Neural cell (in vitro differentiated cells): ENCODE data around the gene RBFA. TPM values are rescaled to one million over a fixed set of nuclear protein-coding genes. Genes with fewer than 3 reads are reported as not detected.
"Not testable (repeated sequence)": the region's sequence is repeated elsewhere in the genome, so short reads cannot be mapped to it uniquely, and the experiment has no call there.

Experiments
- H2AFZ ChIP-seq: fragments of 200-600, 300-800 bp; sonication (generic), shearing (Covaris generic); 2 replicates; pipeline ENCODE4 v1.6.0; 2014; ENCODE audit warnings: low read depth, mild to moderate bottlenecking, antibody characterized with exemption, low read length, moderate library complexity
- H3F3A ChIP-seq: fragments of 200-600 bp; shearing (Covaris generic); 2 replicates; pipeline ENCODE4 v1.6.1; 2016; ENCODE audit warnings: mild to moderate bottlenecking, moderate library complexity, mixed read lengths, antibody characterized with exemption, low read length; ENCODE audit not compliant: insufficient read depth, poor library complexity, severe bottlenecking
- H3K27ac ChIP-seq: fragments of 200-600, 300-800 bp; sonication (generic), shearing (Covaris generic); 2 replicates; pipeline ENCODE4 v1.5.1; 2014; ENCODE audit warnings: mild to moderate bottlenecking, low read length, moderate library complexity
- H3K27me3 ChIP-seq: fragments of 300-800, 200-600 bp; sonication (generic), shearing (Covaris generic); 2 replicates; pipeline ENCODE4 v1.6.0; 2014; ENCODE audit warnings: mild to moderate bottlenecking, low read depth, low read length, moderate library complexity; ENCODE audit not compliant: insufficient read depth
- H3K36me3 ChIP-seq: fragments of 300-800, 200-600 bp; sonication (generic), shearing (Covaris generic); 2 replicates; pipeline ENCODE4 v1.5.1; 2014; ENCODE audit warnings: mild to moderate bottlenecking, antibody characterized with exemption, low read length, moderate library complexity; ENCODE audit not compliant: insufficient read depth
- H3K4me2 ChIP-seq: fragments of 300-800, 200-600 bp; sonication (generic), shearing (Covaris generic); 2 replicates; pipeline ENCODE4 v1.6.0; 2014; ENCODE audit warnings: mild to moderate bottlenecking, low read length
- H3K4me3 ChIP-seq: fragments of 300-800, 200-600 bp; sonication (generic), shearing (Covaris generic); 2 replicates; pipeline ENCODE4 v1.5.1; 2014; ENCODE audit warnings: mild to moderate bottlenecking, low read length, moderate library complexity
- H3K79me2 ChIP-seq: fragments of 200-600 bp; shearing (Covaris generic); replicated peaks from 2 replicates; pipeline ENCODE4 v1.6.0; 2014; ENCODE audit warnings: mild to moderate bottlenecking, low read length, moderate library complexity; ENCODE audit not compliant: insufficient read depth
- H3K9ac ChIP-seq: fragments of 300-800, 200-600 bp; sonication (generic), shearing (Covaris generic); 2 replicates; pipeline ENCODE4 v1.6.1; 2016; ENCODE audit warnings: mild to moderate bottlenecking, low read length, mixed read lengths
- H3K9me2 ChIP-seq: fragments of 200-600 bp; shearing (Covaris generic); 2 replicates; pipeline ENCODE4 v1.6.1; 2016; ENCODE audit warnings: mild to moderate bottlenecking, low read length, mixed read lengths; ENCODE audit not compliant: insufficient read depth
- H3K9me3 ChIP-seq: fragments of 200-600, 300-800 bp; sonication (generic), shearing (Covaris generic); 2 replicates; pipeline ENCODE4 v1.6.1; 2016; ENCODE audit warnings: mild to moderate bottlenecking, mixed run types, low read length, moderate library complexity, mixed read lengths
- H4K20me1 ChIP-seq: fragments of 200-600 bp; shearing (Covaris generic); 2 replicates; pipeline ENCODE4 v1.6.1; 2016; ENCODE audit warnings: mild to moderate bottlenecking, mixed run types; ENCODE audit not compliant: insufficient read depth
- EP300 ChIP-seq: fragments of 450-650 bp; conservative IDR thresholded peaks from 2 replicates; pipeline ENCODE4 v1.6.1; 2014; ENCODE audit warnings: antibody characterized with exemption, mild to moderate bottlenecking, moderate library complexity; ENCODE audit not compliant: poor library complexity, severe bottlenecking
- EZH2 ChIP-seq: fragments of 200-600, 300-800 bp; shearing (Covaris generic), sonication (generic); IDR thresholded peaks from 2 replicates; pipeline ENCODE4 v1.6.1; 2014; ENCODE audit warnings: antibody characterized with exemption, low read length, borderline replicate concordance, mild to moderate bottlenecking; ENCODE audit not compliant: insufficient read depth, poor library complexity, severe bottlenecking
- MXI1 ChIP-seq: fragments of 450-650 bp; conservative IDR thresholded peaks from 2 replicates; pipeline ENCODE4 v1.6.1; 2014; ENCODE audit warnings: antibody characterized with exemption, mild to moderate bottlenecking; ENCODE audit not compliant: poor library complexity, severe bottlenecking
- POLR2AphosphoS5 ChIP-seq: IDR thresholded peaks from 2 replicates; pipeline ENCODE4 v1.6.1; 2012
- RAD21 ChIP-seq: fragments of 450-650 bp; conservative IDR thresholded peaks from 2 replicates; pipeline ENCODE4 v1.6.1; 2014; ENCODE audit warnings: antibody characterized with exemption, mild to moderate bottlenecking, moderate library complexity
- SMC3 ChIP-seq: fragments of 450-650 bp; conservative IDR thresholded peaks from 2 replicates; pipeline ENCODE4 v1.6.1; 2014; ENCODE audit warnings: antibody characterized with exemption, mild to moderate bottlenecking, moderate library complexity; ENCODE audit not compliant: poor library complexity
- TAF1 ChIP-seq: IDR thresholded peaks from 2 replicates; pipeline ENCODE4 v1.6.1; 2012; ENCODE audit warnings: low read depth
- polyA plus RNA-seq: library from polyadenylated mRNA; depleted of rRNA; stranded (reverse); fragments of >200 nt; gene quantifications from 2 replicates; pipeline ENCODE4 v1.2.3, GENCODE V29; 2014
- TF ChIP-seq, protein P1 (sequence below): fragments of 450-650 bp; IDR thresholded peaks from 2 replicates; pipeline ENCODE4 v1.5.1; 2014; ENCODE audit warnings: antibody characterized with exemption, mild to moderate bottlenecking, moderate library complexity; ENCODE audit not compliant: poor library complexity, severe bottlenecking
- TF ChIP-seq, protein P2 (sequence below): IDR thresholded peaks from 2 replicates; pipeline ENCODE4 v1.6.1; 2012; ENCODE audit warnings: borderline replicate concordance

Gene RBFA
- polyA plus RNA-seq, 1 donor from 2014 or later, result 78.1 TPM

DNA sequence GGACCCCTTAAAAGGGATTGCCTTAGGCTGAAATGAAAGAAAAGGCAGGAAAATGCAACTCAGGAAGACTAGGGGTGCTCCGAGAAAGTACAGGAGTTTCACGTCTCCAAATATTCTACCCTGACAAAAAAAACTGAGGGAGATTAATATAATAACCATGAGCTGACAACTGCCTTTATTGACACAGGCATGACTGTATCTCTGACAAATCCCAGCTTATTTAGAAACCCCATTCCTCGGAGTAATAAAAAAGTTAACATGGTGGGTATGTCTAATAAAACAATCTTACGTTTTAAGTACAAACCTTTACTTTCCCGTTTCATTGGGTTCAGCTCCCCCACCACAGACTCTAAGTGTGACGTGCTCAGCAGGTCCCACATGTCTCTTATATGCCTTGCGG is 7.9 kb upstream of the RBFA start:
- Histone ChIP-seq H3K4me2 (no peak overlapping the region), H3K9me3 (peaks cover 21% of the 10 kb centered on the region)

DNA sequence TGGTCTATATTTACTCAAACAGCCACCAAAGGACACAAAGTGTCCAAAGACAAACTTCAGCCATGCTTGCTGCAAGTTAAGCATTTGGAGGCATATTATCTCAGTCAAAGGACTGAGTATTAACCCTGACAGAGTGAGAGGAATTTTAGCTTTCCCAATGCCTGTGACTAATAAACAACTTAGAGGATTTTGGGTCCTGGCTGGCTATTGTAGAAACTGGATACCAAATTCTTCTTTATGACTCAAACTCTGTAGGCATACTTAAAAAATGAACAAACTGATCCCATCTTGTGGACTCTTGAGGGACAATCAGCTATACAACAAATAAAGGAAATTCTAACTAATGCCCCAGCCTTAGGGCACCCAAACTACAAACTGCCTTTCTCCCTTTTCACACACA is 6.5 kb upstream of the RBFA start:
- H3K9me2 ChIP-seq, H2AFZ ChIP-seq, H4K20me1 ChIP-seq, H3K4me2 ChIP-seq, H3K27me3 ChIP-seq, H3K79me2 ChIP-seq, H3K4me3 ChIP-seq, H3K36me3 ChIP-seq, H3K9ac ChIP-seq, H3K27ac ChIP-seq, H3F3A ChIP-seq: not testable (repeated sequence)
- peaks cover 14% of the 10 kb centered on the region for H3K9me3 ChIP-seq

More for the DNA sequence above, 7.9 kb upstream of the RBFA start:
- H2AFZ ChIP-seq, result no peak overlapping the region
- no peak overlapping the region for H3K4me3 ChIP-seq
- H3K27ac ChIP-seq, result no peak overlapping the region
- TF ChIP-seq TAF1 (no peak), EP300 (no peak), SMC3 (no peak), POLR2AphosphoS5 (no peak), MXI1 (no peak), RAD21 (no peak), EZH2 (no peak)
- TF ChIP-seq, protein P1, sequence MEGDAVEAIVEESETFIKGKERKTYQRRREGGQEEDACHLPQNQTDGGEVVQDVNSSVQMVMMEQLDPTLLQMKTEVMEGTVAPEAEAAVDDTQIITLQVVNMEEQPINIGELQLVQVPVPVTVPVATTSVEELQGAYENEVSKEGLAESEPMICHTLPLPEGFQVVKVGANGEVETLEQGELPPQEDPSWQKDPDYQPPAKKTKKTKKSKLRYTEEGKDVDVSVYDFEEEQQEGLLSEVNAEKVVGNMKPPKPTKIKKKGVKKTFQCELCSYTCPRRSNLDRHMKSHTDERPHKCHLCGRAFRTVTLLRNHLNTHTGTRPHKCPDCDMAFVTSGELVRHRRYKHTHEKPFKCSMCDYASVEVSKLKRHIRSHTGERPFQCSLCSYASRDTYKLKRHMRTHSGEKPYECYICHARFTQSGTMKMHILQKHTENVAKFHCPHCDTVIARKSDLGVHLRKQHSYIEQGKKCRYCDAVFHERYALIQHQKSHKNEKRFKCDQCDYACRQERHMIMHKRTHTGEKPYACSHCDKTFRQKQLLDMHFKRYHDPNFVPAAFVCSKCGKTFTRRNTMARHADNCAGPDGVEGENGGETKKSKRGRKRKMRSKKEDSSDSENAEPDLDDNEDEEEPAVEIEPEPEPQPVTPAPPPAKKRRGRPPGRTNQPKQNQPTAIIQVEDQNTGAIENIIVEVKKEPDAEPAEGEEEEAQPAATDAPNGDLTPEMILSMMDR, result no peak
- TF ChIP-seq, protein P2, sequence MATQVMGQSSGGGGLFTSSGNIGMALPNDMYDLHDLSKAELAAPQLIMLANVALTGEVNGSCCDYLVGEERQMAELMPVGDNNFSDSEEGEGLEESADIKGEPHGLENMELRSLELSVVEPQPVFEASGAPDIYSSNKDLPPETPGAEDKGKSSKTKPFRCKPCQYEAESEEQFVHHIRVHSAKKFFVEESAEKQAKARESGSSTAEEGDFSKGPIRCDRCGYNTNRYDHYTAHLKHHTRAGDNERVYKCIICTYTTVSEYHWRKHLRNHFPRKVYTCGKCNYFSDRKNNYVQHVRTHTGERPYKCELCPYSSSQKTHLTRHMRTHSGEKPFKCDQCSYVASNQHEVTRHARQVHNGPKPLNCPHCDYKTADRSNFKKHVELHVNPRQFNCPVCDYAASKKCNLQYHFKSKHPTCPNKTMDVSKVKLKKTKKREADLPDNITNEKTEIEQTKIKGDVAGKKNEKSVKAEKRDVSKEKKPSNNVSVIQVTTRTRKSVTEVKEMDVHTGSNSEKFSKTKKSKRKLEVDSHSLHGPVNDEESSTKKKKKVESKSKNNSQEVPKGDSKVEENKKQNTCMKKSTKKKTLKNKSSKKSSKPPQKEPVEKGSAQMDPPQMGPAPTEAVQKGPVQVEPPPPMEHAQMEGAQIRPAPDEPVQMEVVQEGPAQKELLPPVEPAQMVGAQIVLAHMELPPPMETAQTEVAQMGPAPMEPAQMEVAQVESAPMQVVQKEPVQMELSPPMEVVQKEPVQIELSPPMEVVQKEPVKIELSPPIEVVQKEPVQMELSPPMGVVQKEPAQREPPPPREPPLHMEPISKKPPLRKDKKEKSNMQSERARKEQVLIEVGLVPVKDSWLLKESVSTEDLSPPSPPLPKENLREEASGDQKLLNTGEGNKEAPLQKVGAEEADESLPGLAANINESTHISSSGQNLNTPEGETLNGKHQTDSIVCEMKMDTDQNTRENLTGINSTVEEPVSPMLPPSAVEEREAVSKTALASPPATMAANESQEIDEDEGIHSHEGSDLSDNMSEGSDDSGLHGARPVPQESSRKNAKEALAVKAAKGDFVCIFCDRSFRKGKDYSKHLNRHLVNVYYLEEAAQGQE, result no peak
- no peaks in the 10 kb centered on the region for H4K20me1 ChIP-seq
- H3F3A ChIP-seq, result no peaks in the 10 kb centered on the region
- no peaks in the 10 kb centered on the region for H3K79me2 ChIP-seq
- H3K9me2 ChIP-seq, result no peaks in the 10 kb centered on the region
- H3K36me3 ChIP-seq, result no peaks in the 10 kb centered on the region
- no peaks in the 10 kb centered on the region for H3K27me3 ChIP-seq
- H3K9ac ChIP-seq, result no peak overlapping the region

DNA sequence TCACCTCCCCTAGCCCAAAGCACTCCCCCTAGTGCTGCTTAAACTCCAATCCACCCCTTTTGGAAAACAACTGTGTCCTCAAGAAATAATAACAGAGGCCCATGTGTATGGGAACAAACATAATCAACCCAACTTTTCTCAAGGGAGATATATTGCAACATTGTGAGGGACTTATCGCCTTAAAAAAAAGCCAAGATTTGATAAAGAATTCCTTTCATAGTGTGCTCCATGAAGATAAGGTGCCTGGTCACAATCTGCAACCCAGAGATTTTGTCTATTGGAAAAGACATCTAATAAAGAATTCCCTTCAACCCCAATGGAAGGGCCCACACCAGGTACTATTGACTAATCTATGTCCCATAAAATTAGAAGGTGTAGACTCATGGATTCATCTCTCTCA is 4.5 kb upstream of the RBFA start:
- TF ChIP-seq POLR2AphosphoS5 (no peak), MXI1 (no peak), EZH2 (no peak), RAD21 (no peak), EP300 (no peak), TAF1 (no peak), SMC3 (no peak)
- TF ChIP-seq, protein P1, result no peak
- TF ChIP-seq, protein P2, result no peak
- Histone ChIP-seq H3K4me2 (no peak overlapping the region), H4K20me1 (no peaks in the 10 kb centered on the region), H3K27me3 (no peaks in the 10 kb centered on the region), H3K79me2 (peaks cover 2% of the 10 kb centered on the region), H3K4me3 (no peak overlapping the region), H3K9me3 (no peaks in the 10 kb centered on the region), H2AFZ (no peak overlapping the region), H3K36me3 (no peaks in the 10 kb centered on the region), H3K27ac (no peak overlapping the region), H3K9me2 (no peaks in the 10 kb centered on the region), H3K9ac (no peak overlapping the region), H3F3A (no peaks in the 10 kb centered on the region)
